Measurements from ENCODE around the gene APOBEC3G. TPM values are rescaled to one million over a fixed set of nuclear protein-coding genes. Genes with fewer than 3 reads are reported as not detected.
"Not testable (repeated sequence)": the region's sequence is repeated elsewhere in the genome, so short reads cannot be mapped to it uniquely, and the experiment has no call there.

Gene APOBEC3G
- total and polyA plus RNA-seq, 2 of the 4 experiments (the other 2 are of a cell fraction) = 5.3 to 7.0 TPM

GRCh38 chr22:39072581-39072981 is 4.5 kb upstream of the APOBEC3G start:
- CTCF ChIA-PET; H3K18ac ChIP-seq (ENCODE audit: low read depth, low read length); H3K9ac ChIP-seq (ENCODE audit: low read depth, low read length); H3K4me1 ChIP-seq (ENCODE audit: control insufficient read depth, insufficient read depth, low read length); H3K79me1 ChIP-seq (ENCODE audit: low read depth in 1 of 2, low read length in 2 of 2); H3K4me3 ChIP-seq (ENCODE audit: insufficient read depth, low read depth, low read length); in situ Hi-C loops (cut with MboI; ENCODE audit: low sequenced_read_pairs); intact Hi-C loops (cut with micrococcal nuclease); H2AK9ac ChIP-seq (replicated peaks; ENCODE audit: low read depth, low read length, poor library complexity); H3K27ac ChIP-seq (ENCODE audit: insufficient read depth, low read length); H3K23ac ChIP-seq (ENCODE audit: low read depth, low read length); H3K9me3 ChIP-seq (ENCODE audit: control insufficient read depth, insufficient read depth, low read length); H2BK20ac ChIP-seq (ENCODE audit: low read depth, low read length); H2AFZ ChIP-seq (replicated peaks; ENCODE audit: low read length, poor library complexity); H4K91ac ChIP-seq (ENCODE audit: insufficient read depth, low read depth, low read length); H3K36me3 ChIP-seq (ENCODE audit: control insufficient read depth, insufficient read depth, low read length); ATAC-seq (ENCODE audit: low read depth); H2BK5ac ChIP-seq (ENCODE audit: low read depth, low read length, poor library complexity, severe bottlenecking); H2BK120ac ChIP-seq (ENCODE audit: low read depth, low read length); H4K8ac ChIP-seq (ENCODE audit: low read depth in 2 of 2, low read length in 2 of 2); H4K20me1 ChIP-seq (ENCODE audit: insufficient read depth, low read length); H2BK15ac ChIP-seq (ENCODE audit: low read depth, low read length); BruUV-seq (replicated peaks); H3K9me1 ChIP-seq (ENCODE audit: insufficient read depth, low read length); H3K4ac ChIP-seq (ENCODE audit: low read depth, low read length); dilution Hi-C loops (cut with HindIII; ENCODE audit: low sequenced_read_pairs, unreplicated experiment); POLR2A ChIA-PET (ENCODE audit: unreplicated experiment); H3K14ac ChIP-seq (replicated peaks; ENCODE audit: low read depth, low read length); H2AK5ac ChIP-seq (ENCODE audit: low read depth, low read length); DNase-seq; H4K5ac ChIP-seq (ENCODE audit: low read depth, low read length); H3K56ac ChIP-seq (ENCODE audit: extremely low read depth, insufficient read depth, low read length); H3K4me2 ChIP-seq (ENCODE audit: low read depth, low read length): not testable (repeated sequence)
- peaks cover 20% of the 10 kb centered on the region for H3K27me3 ChIP-seq (ENCODE audit: control insufficient read depth, insufficient read depth, low read length)
- WGBS, 2 experiments (ENCODE audit: extremely low coverage in 2 of 2, insufficient read length in 1 of 2) = no CpG with 5 or more reads among the region's 7 CpGs
